Mesothelial cell of epicardium (in vitro differentiated cells): ENCODE results near the gene SDK1. TPM values are rescaled to one million over a fixed set of nuclear protein-coding genes. Genes with fewer than 3 reads are reported as not detected.

ENCODE experiments used
- DNase-seq, 2 experiments: peaks; one replicate each; pipeline ENCODE4 v3.0.0; 2021; ENCODE audit warnings: low spot score in 2 of 2; ENCODE audit not compliant: unreplicated experiment in 2 of 2
- H3K27ac Mint-ChIP-seq: 2 replicates; pipeline ENCODE4 v1.8.0; 2021; ENCODE audit warnings: mixed read lengths
- H3K27me3 Mint-ChIP-seq: 2 replicates; pipeline ENCODE4 v1.8.0; 2021; ENCODE audit warnings: low read depth, mixed read lengths
- H3K36me3 Mint-ChIP-seq: 2 replicates; pipeline ENCODE4 v1.8.0; 2021; ENCODE audit warnings: mixed read lengths
- H3K4me1 Mint-ChIP-seq: 2 replicates; pipeline ENCODE4 v1.8.0; 2021; ENCODE audit warnings: mixed read lengths
- H3K4me3 Mint-ChIP-seq: 2 replicates; pipeline ENCODE4 v1.8.0; 2021; ENCODE audit warnings: mild to moderate bottlenecking, moderate library complexity, mixed read lengths
- H3K9me3 Mint-ChIP-seq: 2 replicates; pipeline ENCODE4 v1.8.0; 2021; ENCODE audit warnings: mixed read lengths
- CTCF ChIP-seq: fragments of 200-600 bp; sonication (generic); IDR thresholded peaks from one replicate; pipeline ENCODE4 v1.5.0; 2021; ENCODE audit warnings: antibody characterized with exemption; ENCODE audit not compliant: unreplicated experiment
- total RNA-seq: library from RNA; stranded (reverse); gene quantifications from 3 replicates; pipeline ENCODE4 v1.2.1, GENCODE V29; 2021

The SDK1 gene
- total RNA-seq, 1 donor from 2014 or later: 12.8 TPM

- Mint-ChIP-seq H3K4me3 (no peak overlapping the region), H3K9me3 (peaks cover 24% of the 10 kb centered on the region), H3K27me3 (no peaks in the 10 kb centered on the region), H3K36me3 (peaks cover 22% of the 10 kb centered on the region), H3K27ac (no peak overlapping the region), H3K4me1 (peaks cover 14% of the 10 kb centered on the region)
- TF ChIP-seq CTCF: no peak
- DNase-seq: no peak
Measured at GRCh38 chr7:3552499-3552898, 251.4 kb downstream of the SDK1 start.

- Mint-ChIP-seq H3K4me1 (peaks cover 29% of the 10 kb centered on the region), H3K9me3 (peaks cover 41% of the 10 kb centered on the region), H3K36me3 (peaks cover 25% of the 10 kb centered on the region), H3K27ac (peak overlapping the region; percentile 30), H3K4me3 (no peak overlapping the region), H3K27me3 (no peaks in the 10 kb centered on the region)
- no peak for DNase-seq
- no peak for TF ChIP-seq CTCF
Measured at GRCh38 chr7:3558400-3558799, 257.3 kb downstream of the SDK1 start.

GRCh38 chr7:3559278-3559677, 258.2 kb downstream of the SDK1 start:
- Mint-ChIP-seq H3K36me3 (peaks cover 20% of the 10 kb centered on the region), H3K4me1 (peaks cover 29% of the 10 kb centered on the region), H3K27ac (peak overlapping the region; percentile 45), H3K27me3 (no peaks in the 10 kb centered on the region), H3K4me3 (peak overlapping the region; percentile 9), H3K9me3 (peaks cover 37% of the 10 kb centered on the region)
- TF ChIP-seq CTCF: no peak
- DNase-seq: no peak

GRCh38 chr7:3560495-3560894, 259.4 kb downstream of the SDK1 start:
- Mint-ChIP-seq H3K36me3 (peaks cover 9% of the 10 kb centered on the region), H3K27me3 (no peaks in the 10 kb centered on the region), H3K9me3 (peaks cover 25% of the 10 kb centered on the region), H3K4me1 (peaks cover 32% of the 10 kb centered on the region), H3K27ac (peak overlapping the region; percentile 13), H3K4me3 (no peak overlapping the region)
- no peak for DNase-seq
- TF ChIP-seq CTCF: no peak

GRCh38 chr7:3561932-3562331, 260.9 kb downstream of the SDK1 start:
- Mint-ChIP-seq H3K4me1 (peaks cover 32% of the 10 kb centered on the region), H3K27ac (no peak overlapping the region), H3K36me3 (peaks cover 3% of the 10 kb centered on the region), H3K27me3 (no peaks in the 10 kb centered on the region), H3K9me3 (peaks cover 17% of the 10 kb centered on the region), H3K4me3 (no peak overlapping the region)
- DNase-seq: no peak
- TF ChIP-seq CTCF: no peak

GRCh38 chr7:3564231-3564630, 263.2 kb downstream of the SDK1 start:
- Mint-ChIP-seq H3K27ac (no peak overlapping the region), H3K36me3 (peaks cover 3% of the 10 kb centered on the region), H3K27me3 (no peaks in the 10 kb centered on the region), H3K9me3 (peaks cover 20% of the 10 kb centered on the region), H3K4me1 (peaks cover 21% of the 10 kb centered on the region), H3K4me3 (no peak overlapping the region)
- TF ChIP-seq CTCF: no peak
- no peak for DNase-seq
